CD1c-positive myeloid dendritic cell (primary cell): Measurements from ENCODE around the gene SMIM45.

Experiments
- DNase-seq: peaks from one replicate; pipeline ENCODE4 v3.0.0-alpha.2; 2016; ENCODE audit errors: extremely low spot score

Gene SMIM45

DNA sequence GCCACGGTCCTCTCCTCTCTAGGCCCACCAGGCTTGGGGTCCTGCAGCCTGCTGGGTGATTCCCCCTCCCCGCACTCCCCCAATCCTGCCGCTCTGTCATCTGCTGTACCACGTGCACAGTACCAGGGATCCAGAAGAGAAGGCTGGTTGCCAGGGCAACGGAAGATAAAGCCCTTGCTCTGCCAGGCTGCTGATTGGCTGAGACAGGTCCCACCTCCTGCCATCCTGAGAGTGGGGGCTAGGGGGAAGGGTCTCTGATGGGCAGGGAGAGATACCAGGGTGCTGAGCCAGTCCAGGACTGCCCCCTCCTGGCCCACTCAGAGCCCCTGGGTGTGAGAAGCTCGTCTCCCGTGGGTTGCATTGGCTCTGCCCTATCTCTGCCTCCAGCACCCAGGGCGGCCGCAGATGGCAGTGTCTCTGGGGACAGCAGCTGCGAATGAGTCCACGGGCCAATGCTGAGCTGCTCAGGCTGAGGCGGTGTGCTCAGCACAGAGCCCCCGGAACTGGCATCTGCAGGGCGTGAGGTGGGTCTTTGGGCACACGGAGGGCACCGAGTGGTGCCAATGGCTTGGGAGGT lies at the start of gene SMIM45:
SMIM45 (plus strand) TSS at position 253 of the 577 bp plus-strand sequence.
- no peak for DNase-seq

DNA sequence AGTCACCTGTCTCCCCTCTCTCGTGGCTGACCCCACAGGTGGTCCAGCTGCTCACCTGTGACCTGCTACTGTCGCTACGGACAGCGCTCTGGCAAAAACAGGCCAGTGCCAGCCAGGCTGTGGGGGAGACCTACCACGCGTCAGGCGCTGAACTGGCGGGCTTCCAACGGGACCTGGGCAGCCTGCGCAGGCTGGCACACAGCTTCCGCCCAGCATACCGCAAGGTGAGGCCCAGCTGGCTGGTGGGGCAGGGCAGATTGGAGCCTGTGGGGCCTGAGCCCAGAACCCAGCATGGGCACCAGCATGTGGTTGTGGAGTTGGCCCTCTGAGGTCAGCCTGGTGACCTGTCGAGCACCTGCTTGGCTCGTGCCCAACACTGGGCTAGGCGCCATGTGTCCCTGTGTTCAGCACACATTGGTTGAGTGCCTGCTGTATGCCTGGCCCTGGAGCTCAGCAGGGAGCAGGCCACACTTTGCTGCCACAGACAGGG lies 49.0 kb upstream of the SMIM45 start:
- no peak for DNase-seq

DNA sequence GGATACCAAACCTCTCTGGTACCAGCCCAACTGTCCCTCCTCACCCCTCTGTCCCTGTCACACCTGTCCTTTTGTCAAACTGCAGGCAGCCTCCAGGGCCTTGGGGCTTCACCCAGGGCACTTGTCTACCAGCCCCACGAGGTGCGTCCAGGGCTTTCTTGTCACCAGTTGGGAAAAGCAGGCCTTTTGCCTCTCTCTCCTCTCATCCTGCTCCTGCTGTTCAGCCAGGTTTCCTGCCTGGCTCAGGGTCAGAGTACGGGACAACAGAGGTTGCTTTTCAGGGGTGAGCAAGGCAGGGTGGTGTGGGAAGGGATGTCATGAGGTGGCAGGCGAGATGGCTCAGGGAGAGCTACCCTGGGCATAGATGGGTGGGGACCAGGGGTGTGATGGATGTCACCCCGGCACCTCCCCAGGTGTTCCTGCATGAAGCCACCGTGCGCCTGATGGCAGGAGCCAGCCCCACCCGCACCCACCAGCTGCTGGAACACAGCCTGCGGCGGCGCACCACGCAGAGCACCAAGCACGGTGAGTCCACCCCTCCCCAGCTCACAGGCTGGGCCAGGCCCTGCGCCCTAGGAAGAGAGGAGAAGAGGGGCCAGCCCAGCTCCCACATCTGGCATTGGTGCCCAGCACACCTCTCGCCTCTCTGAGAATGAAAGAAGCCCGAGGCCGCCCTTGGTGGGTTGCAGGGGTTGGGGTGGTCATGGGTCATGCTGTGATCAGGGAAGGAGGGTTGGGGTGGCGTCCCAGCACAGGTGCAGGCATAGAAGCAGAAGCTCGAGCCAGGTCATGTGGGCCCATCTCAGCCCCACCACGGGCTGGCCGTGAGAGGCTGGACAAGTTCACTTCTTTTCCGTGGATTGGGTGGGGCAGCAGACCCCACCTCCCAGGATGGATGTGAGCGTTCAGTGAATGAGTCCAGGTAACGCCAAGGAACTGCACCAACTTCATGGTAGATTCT lies 47.2 kb upstream of the SMIM45 start:
- no peak for DNase-seq

DNA sequence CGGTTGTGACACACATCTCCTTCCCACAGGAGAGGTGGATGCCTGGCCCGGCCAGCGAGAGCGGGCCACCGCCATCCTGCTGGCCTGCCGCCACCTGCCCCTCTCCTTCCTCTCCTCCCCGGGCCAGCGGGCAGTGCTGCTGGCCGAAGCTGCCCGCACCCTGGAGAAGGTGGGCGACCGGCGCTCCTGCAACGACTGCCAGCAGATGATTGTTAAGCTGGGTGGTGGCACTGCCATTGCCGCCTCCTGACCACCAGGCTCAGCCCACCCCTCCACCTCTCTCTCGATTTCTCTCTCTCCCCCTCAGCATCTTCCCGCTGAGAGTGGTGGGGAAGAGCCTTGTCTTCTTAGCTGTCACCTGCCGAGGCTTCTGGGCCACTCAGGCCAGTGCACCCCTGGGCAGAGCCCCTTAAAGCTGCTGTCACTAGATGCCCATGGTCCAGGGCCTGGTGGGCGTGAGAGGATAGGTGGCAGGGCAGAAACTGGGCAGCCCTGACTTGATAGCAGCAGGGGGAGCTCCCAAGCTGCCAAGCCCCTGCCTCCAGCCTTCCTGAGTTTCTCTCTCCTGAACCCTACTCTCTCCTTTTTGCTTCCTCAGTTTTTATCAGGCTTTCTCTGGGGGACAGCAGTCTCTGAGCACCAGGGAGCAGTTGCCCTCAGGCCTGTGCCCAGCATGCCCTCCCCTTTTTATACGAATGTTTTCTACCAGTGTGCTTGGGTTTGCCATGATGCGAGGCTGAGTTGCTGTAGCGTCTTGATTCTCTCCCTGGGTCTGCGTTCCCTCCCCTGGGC lies 46.3 kb upstream of the SMIM45 start:
- no peak for DNase-seq

GRCh38 chr22:41906822-41907221 lies 45.1 kb upstream of the SMIM45 start:
- no peak for DNase-seq

DNA sequence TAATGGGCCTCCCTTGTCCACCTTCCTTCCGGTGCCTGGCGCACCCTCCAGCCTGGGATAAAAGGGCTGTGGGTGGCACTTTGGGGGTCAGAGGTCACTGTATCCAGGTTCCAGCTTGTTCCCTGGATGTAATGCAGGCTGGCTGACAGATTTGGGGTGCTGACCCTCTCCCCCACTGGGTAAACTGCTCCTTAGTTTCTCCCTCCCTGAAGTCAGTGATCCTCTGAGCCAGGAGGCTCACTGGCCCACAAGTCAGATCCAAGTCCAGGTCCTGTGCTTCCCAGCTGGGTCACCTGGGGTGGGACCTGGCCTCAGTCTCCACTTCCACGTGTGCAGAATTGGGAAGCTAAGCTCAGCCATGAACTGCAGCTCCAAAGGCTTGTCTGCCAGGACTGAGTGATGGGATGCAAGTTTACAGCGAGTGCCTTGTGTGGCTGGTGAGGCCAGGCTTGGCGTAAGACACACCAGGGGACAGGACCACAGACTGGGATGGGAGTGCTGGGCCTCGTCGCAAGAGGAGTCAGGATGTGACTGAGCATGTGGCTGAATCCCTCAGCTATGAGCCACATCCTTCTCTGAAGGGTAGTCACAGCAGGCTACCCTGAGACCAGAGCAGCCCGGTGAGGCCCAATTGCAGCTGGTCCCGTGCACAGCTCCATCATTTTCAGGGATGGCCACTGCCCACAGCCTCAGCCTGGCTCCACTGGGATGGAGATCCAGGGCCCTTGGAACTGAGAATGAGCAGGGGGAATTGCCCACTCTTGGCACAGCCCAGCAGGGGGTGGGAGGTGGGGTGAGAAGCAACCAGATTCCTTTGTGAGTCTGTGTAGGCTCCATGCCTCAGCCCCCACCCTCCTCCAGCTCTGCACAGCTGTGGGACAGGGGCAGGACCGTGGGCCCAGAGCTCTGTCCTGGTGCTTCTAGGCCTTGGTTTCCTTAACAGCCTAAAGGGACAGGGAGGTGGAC lies 44.2 kb upstream of the SMIM45 start:
- no peak for DNase-seq

DNA sequence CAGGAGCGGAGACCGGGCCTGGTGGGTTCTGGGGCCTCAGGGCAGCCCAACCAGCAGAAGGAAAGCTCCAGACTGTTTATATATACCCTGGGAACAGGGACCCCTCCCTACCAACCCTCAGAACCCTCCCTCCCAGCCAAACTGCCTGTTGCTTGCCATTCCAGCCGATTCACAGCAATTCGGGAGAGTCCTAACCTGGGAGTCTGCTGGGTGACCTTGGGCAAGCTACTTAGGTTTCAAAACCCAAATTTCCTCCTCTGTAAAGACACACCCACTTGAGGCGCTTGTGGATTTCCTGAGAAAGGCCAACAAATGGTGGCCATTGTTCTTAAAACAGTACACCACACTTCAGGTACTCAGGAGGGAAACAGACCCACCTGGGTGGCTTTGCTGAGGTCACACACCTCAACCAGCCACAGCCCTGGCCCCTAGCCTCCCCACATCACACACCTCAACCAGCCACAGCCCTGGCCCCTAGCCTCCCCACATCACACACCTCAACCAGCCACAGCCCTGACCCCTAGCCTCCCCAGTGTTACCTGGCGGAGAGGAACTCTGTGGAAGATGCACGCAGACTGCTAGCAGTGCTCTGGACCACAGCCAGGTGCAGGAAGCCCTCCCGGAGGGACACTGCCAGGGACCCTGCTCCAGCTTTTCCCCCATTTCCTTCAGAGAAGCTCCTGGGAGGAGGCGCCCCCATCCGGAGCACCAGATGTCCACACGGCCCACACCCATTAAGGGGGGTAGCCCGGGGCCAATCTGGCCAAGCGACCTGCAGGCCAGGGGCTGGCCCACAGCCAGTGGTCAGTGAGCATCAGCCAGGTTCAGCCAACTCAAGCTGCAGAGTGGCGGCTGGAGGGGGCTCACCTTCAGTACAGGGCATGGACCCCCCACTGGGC lies 43.3 kb upstream of the SMIM45 start:
- peak; percentile 23 for DNase-seq

DNA sequence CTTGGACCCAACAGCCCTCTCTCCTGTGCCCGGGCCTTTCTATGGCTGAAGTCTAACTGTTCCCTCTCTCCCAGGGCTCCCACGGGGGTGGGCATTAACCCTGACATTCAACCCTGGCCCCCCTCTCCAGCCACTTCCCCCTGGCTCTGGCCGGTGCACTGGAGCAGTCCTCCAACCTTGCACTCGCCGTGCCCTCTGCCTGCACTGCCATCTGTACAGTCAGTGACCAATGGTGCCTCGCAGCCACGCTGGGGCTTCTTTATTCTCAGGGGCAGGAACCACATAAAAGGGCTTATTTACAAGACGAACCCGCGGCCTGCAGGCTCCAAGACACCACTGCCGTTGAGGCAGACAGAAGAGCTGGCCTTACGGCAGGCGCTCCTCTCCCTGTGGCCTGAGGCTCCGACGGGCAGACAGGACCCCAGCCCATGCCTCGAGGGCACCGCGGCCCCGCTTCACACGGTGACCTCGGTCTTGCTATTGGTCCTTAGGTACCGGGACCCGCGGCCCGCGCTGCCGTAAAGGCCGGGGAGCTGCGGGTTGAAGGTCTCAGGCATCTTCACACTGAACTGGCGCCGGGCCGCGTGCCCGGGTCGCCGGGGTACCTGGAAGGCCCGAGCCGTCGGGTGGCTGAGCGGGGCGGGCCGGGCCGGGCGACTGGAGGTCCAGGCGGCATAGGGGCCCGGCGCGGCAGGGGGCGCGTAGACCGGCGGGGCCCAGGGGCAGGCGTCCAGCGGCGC lies 42.5 kb upstream of the SMIM45 start:
- DNase-seq, result no peak

- peak; percentile 27 for DNase-seq
These were observed 41.6 kb upstream of the SMIM45 start for GRCh38 chr22:41910050-41911000.

- no peak for DNase-seq
These were observed 40.8 kb upstream of the SMIM45 start for GRCh38 chr22:41911001-41911611.

GRCh38 chr22:41912338-41913039 lies 39.5 kb upstream of the SMIM45 start:
- DNase-seq, result no peak

- no peak for DNase-seq
These were observed 38.8 kb upstream of the SMIM45 start for GRCh38 chr22:41913040-41913719.

DNA sequence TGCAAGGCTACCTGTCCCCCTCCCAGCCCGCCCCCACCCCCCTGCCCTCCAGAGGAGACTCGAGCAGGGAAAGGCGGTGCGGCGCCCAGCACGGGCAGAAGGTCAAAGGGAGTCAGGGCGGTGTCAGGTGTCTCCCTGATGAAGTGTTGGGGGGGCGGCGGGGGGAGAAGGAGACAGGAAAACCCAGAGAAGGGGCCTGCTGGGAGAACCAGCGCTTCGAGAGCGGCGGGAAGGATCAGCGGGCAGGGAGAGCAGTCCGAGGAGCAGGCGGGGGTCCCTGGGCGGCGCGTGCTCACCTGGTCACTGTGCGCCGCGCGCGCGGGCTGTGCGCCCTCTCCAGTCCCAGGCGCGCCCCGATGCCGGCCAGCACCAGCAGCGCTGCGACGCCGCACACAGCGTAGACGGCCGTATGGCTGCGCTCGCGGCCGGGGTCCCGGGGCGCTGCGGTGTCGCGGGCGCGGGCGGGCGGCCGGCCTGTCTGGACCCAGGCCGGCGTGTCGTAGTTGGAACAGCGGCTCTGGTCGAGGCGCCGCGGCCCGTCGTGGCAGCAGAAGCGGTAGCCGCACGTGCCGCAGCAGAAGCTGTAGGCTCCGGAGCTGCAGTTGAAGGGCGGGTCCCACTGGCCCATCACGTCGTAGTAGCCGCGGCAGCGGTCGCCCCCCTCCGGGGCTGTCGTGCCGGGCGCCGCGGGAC lies 38.0 kb upstream of the SMIM45 start:
- DNase-seq, result no peak

- DNase-seq, result no peak
These were observed 37.3 kb upstream of the SMIM45 start for GRCh38 chr22:41914611-41915034.

- DNase-seq, result peak; percentile 38
These were observed 36.7 kb upstream of the SMIM45 start, which contains the start of gene SHISA8 for GRCh38 chr22:41915035-41915785. Gene SHISA8 (minus strand): TSS chr22:41915074. CDS start chr22:41914667, 407 bp downstream.
